SU-DHL-6 (cell line): ENCODE results near the gene WFDC1.

ENCODE experiments used
- H2AFZ ChIP-seq: fragments of 200-600 bp; sonication (generic); 2 replicates; pipeline ENCODE4 v1.6.1; 2014; ENCODE audit warnings: low read depth, mild to moderate bottlenecking, moderate library complexity, mixed read lengths, antibody characterized with exemption, low read length; ENCODE audit not compliant: severe bottlenecking
- H3F3A ChIP-seq: fragments of 200-600 bp; shearing (Covaris generic); 2 replicates; pipeline ENCODE4 v1.6.0; 2016; ENCODE audit warnings: antibody characterized with exemption, mild to moderate bottlenecking; ENCODE audit not compliant: insufficient read depth
- H3K27ac ChIP-seq: fragments of 200-600 bp; sonication (generic); 2 replicates; pipeline ENCODE4 v1.5.1; 2016; ENCODE audit warnings: low read depth, mild to moderate bottlenecking, low read length, moderate library complexity, mixed read lengths
- H3K27me3 ChIP-seq: fragments of 200-600 bp; sonication (generic), shearing (Covaris generic); 2 replicates; pipeline ENCODE4 v1.6.0; 2014; ENCODE audit warnings: mild to moderate bottlenecking, low read length
- H3K36me3 ChIP-seq: fragments of 200-600 bp; sonication (generic); 2 replicates; pipeline ENCODE4 v1.6.1; 2014; ENCODE audit warnings: mild to moderate bottlenecking, low read length, mixed read lengths
- H3K4me2 ChIP-seq: fragments of 300-600, 200-600 bp; shearing (Covaris generic), sonication (generic); 2 replicates; pipeline ENCODE4 v1.6.0; 2014; ENCODE audit warnings: low read length, low read depth, mild to moderate bottlenecking; ENCODE audit not compliant: poor library complexity, severe bottlenecking
- H3K4me3 ChIP-seq: fragments of 200-600 bp; sonication (generic); 2 replicates; pipeline ENCODE4 v1.5.1; 2014; ENCODE audit warnings: antibody characterized with exemption, low read length, mild to moderate bottlenecking, mixed read lengths; ENCODE audit not compliant: insufficient read depth, poor library complexity, severe bottlenecking
- H3K79me2 ChIP-seq: fragments of 200-600 bp; sonication (generic); 2 replicates; pipeline ENCODE4 v1.6.1; 2014; ENCODE audit warnings: mild to moderate bottlenecking, low read length, moderate library complexity; ENCODE audit not compliant: insufficient read depth
- H3K9ac ChIP-seq: fragments of 200-600 bp; sonication (generic); 2 replicates; pipeline ENCODE4 v1.7.0; 2014; ENCODE audit warnings: mild to moderate bottlenecking, low read length
- H3K9me2 ChIP-seq: fragments of 200-600 bp; sonication (generic); replicated peaks from 2 replicates; pipeline ENCODE4 v1.6.1; 2014; ENCODE audit warnings: low read length; ENCODE audit not compliant: insufficient read depth
- H3K9me3 ChIP-seq: fragments of 200-600 bp; sonication (generic); 2 replicates; pipeline ENCODE4 v1.6.1; 2014; ENCODE audit warnings: low read length, mixed read lengths; ENCODE audit not compliant: insufficient read depth
- H4K20me1 ChIP-seq: fragments of 200-600 bp; sonication (generic); 2 replicates; pipeline ENCODE4 v1.6.1; 2014; ENCODE audit warnings: low read depth, mild to moderate bottlenecking, antibody characterized with exemption, low read length, moderate library complexity, mixed read lengths
- EZH2phosphoT487 ChIP-seq: fragments of 200-600 bp; sonication (generic), shearing (Covaris generic); conservative IDR thresholded peaks from 2 replicates; pipeline ENCODE4 v1.6.1; 2018; ENCODE audit warnings: mild to moderate bottlenecking, antibody characterized with exemption, low read length, moderate library complexity, mixed read lengths
- TF ChIP-seq, protein P1 (sequence below): fragments of 200-600 bp; sonication (generic); IDR thresholded peaks from one replicate; pipeline ENCODE4 v1.5.1; 2017; ENCODE audit warnings: antibody characterized with exemption, mild to moderate bottlenecking, low read length, moderate library complexity; ENCODE audit not compliant: insufficient read depth, poor library complexity, severe bottlenecking

Gene WFDC1

DNA sequence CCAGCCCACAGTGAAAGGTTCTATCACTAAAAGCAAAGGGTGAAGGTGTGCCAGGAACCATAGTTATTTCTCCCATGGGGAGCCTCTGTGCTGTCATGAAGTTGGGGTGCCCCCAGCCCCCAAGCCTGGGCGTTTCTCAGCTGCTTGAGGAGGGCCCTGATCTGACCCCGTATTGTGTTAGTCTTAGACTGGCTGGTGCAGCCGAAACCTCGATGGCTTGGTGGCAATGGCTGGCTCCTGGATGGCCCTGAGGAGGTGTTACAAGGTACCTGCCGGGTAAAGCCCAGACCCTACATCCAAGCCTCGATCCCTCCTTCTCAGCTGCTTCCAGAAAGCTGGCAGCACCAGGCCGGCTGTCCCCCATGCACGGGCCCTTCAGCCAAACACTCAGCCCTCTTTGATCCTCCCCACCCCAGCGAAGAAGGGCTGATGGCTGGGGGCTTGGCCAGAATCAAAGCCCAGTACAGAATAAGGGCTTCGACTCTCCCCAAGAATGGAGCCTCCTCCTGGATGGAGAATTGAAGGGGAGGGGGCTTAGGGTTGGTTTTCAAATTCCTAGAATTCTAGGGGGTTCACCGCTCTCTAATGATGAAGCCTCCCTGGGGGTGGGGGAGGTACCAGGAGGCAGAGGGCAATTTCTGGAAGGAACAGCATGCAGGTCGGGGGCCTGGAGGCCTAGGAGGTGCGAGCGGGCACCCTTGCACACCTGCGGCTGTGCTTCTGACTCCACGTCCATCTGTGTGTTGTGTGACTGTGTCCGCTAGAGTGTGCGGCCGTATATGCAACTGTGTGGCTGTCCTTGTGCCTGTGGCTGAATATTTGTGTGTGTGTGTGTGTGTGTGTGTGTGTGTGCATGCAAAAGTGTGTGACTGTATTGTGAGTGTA, 23.7 kb downstream of the WFDC1 start:
- H3K27me3 ChIP-seq: no peaks in the 10 kb centered on the region
- H3F3A ChIP-seq: no peaks in the 10 kb centered on the region
- no peak overlapping the region for H3K9ac ChIP-seq
- H3K9me2 ChIP-seq: no peaks in the 10 kb centered on the region
- H3K36me3 ChIP-seq: no peaks in the 10 kb centered on the region
- H2AFZ ChIP-seq: no peak overlapping the region
- H3K27ac ChIP-seq: no peak overlapping the region
- H3K79me2 ChIP-seq: no peaks in the 10 kb centered on the region
- H3K4me2 ChIP-seq: no peak overlapping the region
- H3K9me3 ChIP-seq: peaks cover 6% of the 10 kb centered on the region; the same call in 1 of the 2 replicates
- no peak for TF ChIP-seq EZH2phosphoT487
- TF ChIP-seq, protein P1, sequence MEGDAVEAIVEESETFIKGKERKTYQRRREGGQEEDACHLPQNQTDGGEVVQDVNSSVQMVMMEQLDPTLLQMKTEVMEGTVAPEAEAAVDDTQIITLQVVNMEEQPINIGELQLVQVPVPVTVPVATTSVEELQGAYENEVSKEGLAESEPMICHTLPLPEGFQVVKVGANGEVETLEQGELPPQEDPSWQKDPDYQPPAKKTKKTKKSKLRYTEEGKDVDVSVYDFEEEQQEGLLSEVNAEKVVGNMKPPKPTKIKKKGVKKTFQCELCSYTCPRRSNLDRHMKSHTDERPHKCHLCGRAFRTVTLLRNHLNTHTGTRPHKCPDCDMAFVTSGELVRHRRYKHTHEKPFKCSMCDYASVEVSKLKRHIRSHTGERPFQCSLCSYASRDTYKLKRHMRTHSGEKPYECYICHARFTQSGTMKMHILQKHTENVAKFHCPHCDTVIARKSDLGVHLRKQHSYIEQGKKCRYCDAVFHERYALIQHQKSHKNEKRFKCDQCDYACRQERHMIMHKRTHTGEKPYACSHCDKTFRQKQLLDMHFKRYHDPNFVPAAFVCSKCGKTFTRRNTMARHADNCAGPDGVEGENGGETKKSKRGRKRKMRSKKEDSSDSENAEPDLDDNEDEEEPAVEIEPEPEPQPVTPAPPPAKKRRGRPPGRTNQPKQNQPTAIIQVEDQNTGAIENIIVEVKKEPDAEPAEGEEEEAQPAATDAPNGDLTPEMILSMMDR: no peak
- no peak overlapping the region for H3K4me3 ChIP-seq
- no peaks in the 10 kb centered on the region for H4K20me1 ChIP-seq

DNA sequence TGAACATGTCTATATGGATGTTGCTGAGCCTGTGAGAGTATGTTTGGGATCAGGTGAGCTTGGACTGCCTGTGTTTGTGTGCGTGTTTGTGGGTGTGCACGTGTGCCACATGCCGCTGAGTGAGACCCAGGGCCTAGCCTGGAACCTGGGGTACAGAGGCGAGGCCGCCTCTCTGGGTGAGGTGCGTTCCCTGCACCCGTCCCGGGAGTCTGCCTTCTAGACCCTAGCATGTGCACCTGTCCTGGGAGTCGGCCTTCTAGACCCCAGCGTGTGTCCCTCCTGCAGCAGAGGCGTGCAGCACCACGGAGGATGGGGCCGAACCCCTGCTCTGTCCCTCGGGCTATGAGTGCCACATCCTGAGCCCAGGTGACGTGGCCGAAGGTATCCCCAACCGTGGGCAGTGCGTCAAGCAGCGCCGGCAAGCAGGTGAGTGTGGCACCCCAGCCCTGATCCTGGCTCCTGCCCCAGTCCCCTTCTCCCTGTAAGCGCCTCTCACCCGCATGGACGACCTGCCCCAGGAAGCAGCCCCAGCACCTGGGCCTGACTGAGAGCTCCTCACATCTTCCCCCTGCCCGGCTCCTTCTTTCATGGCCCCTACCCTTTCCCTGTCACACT, 24.6 kb downstream of the WFDC1 start:
- Histone ChIP-seq H4K20me1 (no peaks in the 10 kb centered on the region), H3K9ac (no peak overlapping the region), H3K4me2 (no peak overlapping the region), H2AFZ (no peak overlapping the region), H3K36me3 (no peaks in the 10 kb centered on the region), H3K4me3 (no peak overlapping the region), H3K9me2 (no peaks in the 10 kb centered on the region), H3K27ac (no peak overlapping the region), H3K27me3 (no peaks in the 10 kb centered on the region), H3K9me3 (peaks cover 6% of the 10 kb centered on the region; the same call in 1 of the 2 replicates), H3F3A (no peaks in the 10 kb centered on the region), H3K79me2 (no peaks in the 10 kb centered on the region)
- TF ChIP-seq, protein P1: no peak
- TF ChIP-seq EZH2phosphoT487: no peak

DNA sequence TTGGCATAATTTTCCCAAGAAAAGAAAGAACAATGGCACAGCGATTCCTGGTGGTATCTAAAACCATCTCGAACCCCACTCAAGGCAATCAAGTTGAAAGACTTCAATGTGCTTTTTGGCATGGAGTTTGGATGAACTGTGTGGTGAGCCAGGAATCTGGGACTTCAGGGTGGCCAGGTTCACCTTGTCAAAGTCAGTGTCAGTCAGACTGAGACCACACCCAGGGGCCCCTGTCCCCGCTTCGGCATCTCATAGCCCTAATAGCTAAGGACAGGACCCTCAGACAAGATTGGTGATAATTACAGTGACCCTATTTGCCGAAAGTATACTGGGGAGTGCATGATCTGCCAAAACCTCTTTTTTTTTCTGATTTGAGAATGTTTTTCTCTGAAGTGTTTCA, 25.8 kb downstream of the WFDC1 start:
- no peak overlapping the region for H3K27ac ChIP-seq
- no peaks in the 10 kb centered on the region for H3K9me2 ChIP-seq
- H4K20me1 ChIP-seq: no peaks in the 10 kb centered on the region
- TF ChIP-seq EZH2phosphoT487: no peak
- TF ChIP-seq, protein P1: no peak
- no peaks in the 10 kb centered on the region for H3K27me3 ChIP-seq
- no peak overlapping the region for H3K9ac ChIP-seq
- no peak overlapping the region for H3K4me2 ChIP-seq
- no peaks in the 10 kb centered on the region for H3F3A ChIP-seq
- peaks cover 6% of the 10 kb centered on the region; the same call in 1 of the 2 replicates for H3K9me3 ChIP-seq
- no peaks in the 10 kb centered on the region for H3K36me3 ChIP-seq
- no peak overlapping the region for H3K4me3 ChIP-seq
- H2AFZ ChIP-seq: no peak overlapping the region
- H3K79me2 ChIP-seq: no peaks in the 10 kb centered on the region
